ENCODE measurements around the gene WASF2.

WASF2 gene

GRCh38 chr1:27522432-27523336, 32.7 kb upstream of the WASF2 start:
- no peak overlapping the region for H3K4me3 ChIP-seq (ENCODE audit: insufficient read depth, low read length, poor library complexity, severe bottlenecking)
- H3F3A ChIP-seq (ENCODE audit: insufficient read depth), result peaks cover 15% of the 10 kb centered on the region
- no peaks in the 10 kb centered on the region for H3K79me2 ChIP-seq (ENCODE audit: insufficient read depth, low read length)
- H3K27me3 ChIP-seq (ENCODE audit: low read length), result no peaks in the 10 kb centered on the region
- no peak overlapping the region for H2AFZ ChIP-seq (ENCODE audit: low read depth, low read length, severe bottlenecking)
- TF ChIP-seq CTCF (IDR thresholded peaks at IDR 0.05; ENCODE audit: insufficient read depth, low read length, poor library complexity, severe bottlenecking), result no peak
- no peak for TF ChIP-seq EZH2phosphoT487 (conservative IDR thresholded peaks at IDR 0.05; ENCODE audit: low read length)
- H3K36me3 ChIP-seq (ENCODE audit: low read length), result no peaks in the 10 kb centered on the region
- no peaks in the 10 kb centered on the region for H3K9me2 ChIP-seq (replicated peaks; ENCODE audit: insufficient read depth, low read length)
- no peak overlapping the region for H3K27ac ChIP-seq (ENCODE audit: low read depth, low read length)
- H3K9me3 ChIP-seq (ENCODE audit: insufficient read depth, low read length), result no peaks in the 10 kb centered on the region
- no peak overlapping the region for H3K9ac ChIP-seq (ENCODE audit: low read length)
- H3K4me2 ChIP-seq (ENCODE audit: low read depth, low read length, poor library complexity, severe bottlenecking), result no peak overlapping the region
- no peaks in the 10 kb centered on the region for H4K20me1 ChIP-seq (ENCODE audit: low read depth, low read length)

- Histone ChIP-seq H4K20me1 (ENCODE audit: low read depth, low read length) (no peaks in the 10 kb centered on the region), H3K9ac (ENCODE audit: low read length) (no peak overlapping the region), H3K9me3 (ENCODE audit: insufficient read depth, low read length) (no peaks in the 10 kb centered on the region), H3K79me2 (ENCODE audit: insufficient read depth, low read length) (no peaks in the 10 kb centered on the region), H3K27ac (ENCODE audit: low read depth, low read length) (no peak overlapping the region), H3K36me3 (ENCODE audit: low read length) (no peaks in the 10 kb centered on the region), H3K4me2 (ENCODE audit: low read depth, low read length, poor library complexity, severe bottlenecking) (no peak overlapping the region), H3K27me3 (ENCODE audit: low read length) (no peaks in the 10 kb centered on the region), H3K4me3 (ENCODE audit: insufficient read depth, low read length, poor library complexity, severe bottlenecking) (no peak overlapping the region), H3F3A (ENCODE audit: insufficient read depth) (peaks cover 15% of the 10 kb centered on the region), H2AFZ (ENCODE audit: low read depth, low read length, severe bottlenecking) (no peak overlapping the region), H3K9me2 (replicated peaks; ENCODE audit: insufficient read depth, low read length) (no peaks in the 10 kb centered on the region)
- TF ChIP-seq EZH2phosphoT487 (conservative IDR thresholded peaks at IDR 0.05; ENCODE audit: low read length), result no peak
- no peak for TF ChIP-seq CTCF (IDR thresholded peaks at IDR 0.05; ENCODE audit: insufficient read depth, low read length, poor library complexity, severe bottlenecking)
These were observed 32.0 kb upstream of the WASF2 start for GRCh38 chr1:27521861-27522431.

GRCh38 chr1:27521336-27521831, 31.4 kb upstream of the WASF2 start:
- no peaks in the 10 kb centered on the region for H3K36me3 ChIP-seq (ENCODE audit: low read length)
- no peaks in the 10 kb centered on the region for H3K9me3 ChIP-seq (ENCODE audit: insufficient read depth, low read length)
- H3K27ac ChIP-seq (ENCODE audit: low read depth, low read length), result no peak overlapping the region
- no peak overlapping the region for H2AFZ ChIP-seq (ENCODE audit: low read depth, low read length, severe bottlenecking)
- no peaks in the 10 kb centered on the region for H3K79me2 ChIP-seq (ENCODE audit: insufficient read depth, low read length)
- H3K27me3 ChIP-seq (ENCODE audit: low read length), result no peaks in the 10 kb centered on the region
- no peaks in the 10 kb centered on the region for H3K9me2 ChIP-seq (replicated peaks; ENCODE audit: insufficient read depth, low read length)
- H3K4me2 ChIP-seq (ENCODE audit: low read depth, low read length, poor library complexity, severe bottlenecking), result no peak overlapping the region
- peaks cover 13% of the 10 kb centered on the region for H3F3A ChIP-seq (ENCODE audit: insufficient read depth)
- TF ChIP-seq EZH2phosphoT487 (conservative IDR thresholded peaks at IDR 0.05; ENCODE audit: low read length) (no peak), CTCF (IDR thresholded peaks at IDR 0.05; ENCODE audit: insufficient read depth, low read length, poor library complexity, severe bottlenecking) (no peak)
- H3K9ac ChIP-seq (ENCODE audit: low read length), result no peak overlapping the region
- H3K4me3 ChIP-seq (ENCODE audit: insufficient read depth, low read length, poor library complexity, severe bottlenecking), result no peak overlapping the region
- H4K20me1 ChIP-seq (ENCODE audit: low read depth, low read length), result no peaks in the 10 kb centered on the region

Measured in SU-DHL-6 (cell line).